ENCODE measurements around the gene ADGRG6.

DNA sequence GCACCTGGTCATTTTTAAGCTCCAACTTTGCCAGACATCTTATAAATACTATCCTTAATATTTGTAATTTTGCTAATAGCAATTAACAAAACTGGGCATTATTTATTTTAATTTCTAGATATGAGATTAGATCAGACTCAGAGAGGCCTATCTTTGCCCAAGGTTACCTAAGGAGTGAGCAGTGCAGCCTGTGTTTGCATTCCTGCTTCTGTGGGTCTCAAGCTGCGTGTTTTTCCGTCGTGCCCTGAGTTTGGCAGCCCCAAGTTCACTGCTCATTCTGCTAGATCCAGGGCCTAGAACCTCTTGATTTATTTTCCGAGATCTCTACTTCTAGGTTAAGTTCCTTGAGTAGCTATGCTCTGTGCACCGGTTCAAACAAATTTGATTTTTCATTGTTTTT, 11.0 kb upstream of the ADGRG6 start:
- TF ChIP-seq PAX5 (IDR thresholded peaks at IDR 0.05; ENCODE audit: insufficient read depth, low read length, severe bottlenecking) (no peak), POLR2A (IDR thresholded peaks at IDR 0.05; ENCODE audit: low read depth, low read length) (no peak), POU2F2 (IDR thresholded peaks at IDR 0.05; ENCODE audit: low read depth, low read length) (no peak), POLR2AphosphoS5 (IDR thresholded peaks at IDR 0.05; ENCODE audit: low read depth, low read length) (no peak), TAF1 (IDR thresholded peaks at IDR 0.05; ENCODE audit: low read depth, low read length) (no peak)
